GM21737 (cell line): ENCODE data around the gene CYSTM1.

Experiments
- ATAC-seq: cut with Tn5 transposase; IDR thresholded peaks from one replicate; pipeline ENCODE4 v1.9.1; 2021; ENCODE audit warnings: mild to moderate bottlenecking, moderate library complexity; ENCODE audit not compliant: unreplicated experiment

CYSTM1 gene

DNA sequence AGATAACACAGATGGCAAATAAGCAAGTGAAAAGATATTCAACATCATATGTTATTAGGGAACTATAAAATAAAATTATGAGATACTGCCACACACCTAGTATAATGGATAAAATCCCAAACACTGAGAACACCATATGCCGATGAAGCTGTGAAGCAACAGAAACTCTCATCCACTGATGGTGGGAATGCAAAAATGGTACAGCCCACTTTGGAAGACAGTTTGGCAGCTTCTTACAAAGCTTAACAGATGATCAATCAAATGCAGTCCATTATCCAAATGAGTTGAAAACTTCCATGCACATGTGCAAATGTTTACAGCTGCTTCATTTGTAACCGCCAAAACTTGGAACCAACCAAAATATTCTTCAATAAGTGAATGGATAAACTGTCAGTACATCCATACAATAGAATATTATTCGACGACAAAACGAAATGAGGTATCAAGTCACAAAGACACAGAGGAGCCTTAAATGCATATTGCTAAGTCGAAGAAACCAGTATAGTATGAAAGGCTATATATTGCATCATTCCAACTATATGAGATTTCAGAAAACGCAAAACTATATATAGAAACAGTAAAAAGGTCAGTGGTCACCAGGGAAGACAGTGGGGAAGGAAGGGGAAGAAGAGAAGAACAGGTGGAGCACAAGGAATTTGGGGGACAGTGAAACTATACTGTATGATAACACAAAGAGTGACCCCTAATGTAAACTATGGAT, 113.0 kb downstream of the CYSTM1 start:
- no peak for ATAC-seq

DNA sequence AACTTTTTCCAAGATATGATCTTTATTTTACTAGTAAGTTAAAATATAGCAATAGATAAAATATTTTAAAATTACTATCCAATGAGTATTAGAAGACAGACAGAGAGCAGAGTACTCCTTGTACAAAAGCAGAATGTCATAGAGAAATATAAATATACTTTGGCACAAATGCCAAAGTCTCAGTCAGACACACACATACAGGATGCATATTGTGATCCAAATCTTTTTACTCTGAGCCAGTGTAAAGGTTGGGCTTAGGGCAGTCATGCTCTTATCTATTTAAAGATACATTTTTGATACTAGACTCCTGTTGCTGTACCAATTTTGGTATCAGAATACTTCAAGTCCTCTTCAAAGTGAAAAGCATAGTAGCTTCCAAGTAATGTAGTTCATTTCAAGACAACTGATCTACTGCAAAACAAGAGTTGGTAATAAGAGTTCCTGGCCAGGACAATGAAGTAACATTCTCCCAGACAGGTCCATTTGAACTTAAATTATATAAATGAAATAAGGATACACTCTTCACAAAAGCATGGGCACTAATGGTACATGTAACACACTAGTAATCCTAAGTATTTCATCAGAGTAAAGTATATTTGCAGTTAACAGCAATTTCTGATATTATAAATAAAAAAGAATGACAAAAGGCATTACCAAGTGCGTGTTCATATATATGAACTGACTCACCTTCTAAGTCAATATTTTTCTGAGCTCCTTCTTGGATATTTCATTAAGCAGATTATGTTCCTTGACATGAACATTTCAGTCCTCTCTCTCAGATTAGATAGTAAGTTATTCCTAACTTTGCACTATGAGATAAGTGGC, 117.4 kb downstream of the CYSTM1 start:
- no peak for ATAC-seq
